Thymus (tissue), 14 donors: Measurements from ENCODE around the gene SERINC4. TPM values are rescaled to one million over a fixed set of nuclear protein-coding genes. Genes with fewer than 3 reads are reported as not detected.
"Not testable (repeated sequence)": the region's sequence is repeated elsewhere in the genome, so short reads cannot be mapped to it uniquely, and the experiment has no call there.

Experiments used
- DNase-seq, 9 donors: peaks; one replicate each; pipeline ENCODE4 v3.0.0-alpha.2; 2013; ENCODE audit warnings: low spot score in 9 of 9, low read depth in 6 of 9, missing footprints in 1 of 9
- H3K27ac ChIP-seq, 2 donors: one replicate each; pipeline ENCODE4 v1.5.1; 2013; ENCODE audit warnings: control low read depth in 1 of 2, low read depth in 1 of 2, low read length in 1 of 2, mild to moderate bottlenecking in 1 of 2, moderate library complexity in 1 of 2
- H3K27me3 ChIP-seq, 2 donors: one replicate each; pipeline ENCODE4 v1.5.1; 2013; ENCODE audit warnings: low read length in 1 of 2; ENCODE audit not compliant: control insufficient read depth in 2 of 2, insufficient read depth in 1 of 2
- H3K36me3 ChIP-seq, 2 donors: one replicate each; pipeline ENCODE4 v1.5.1; 2013; ENCODE audit warnings: low read length in 1 of 2, mild to moderate bottlenecking in 1 of 2, moderate library complexity in 1 of 2; ENCODE audit not compliant: control insufficient read depth in 2 of 2, insufficient read depth in 2 of 2
- H3K4me1 ChIP-seq, 2 donors: one replicate each; pipeline ENCODE4 v1.5.1; 2013; ENCODE audit warnings: low read length in 2 of 2; ENCODE audit not compliant: control insufficient read depth in 2 of 2, insufficient read depth in 2 of 2
- H3K4me3 ChIP-seq, 2 donors: one replicate each; pipeline ENCODE4 v1.5.1; 2013; ENCODE audit warnings: low read length in 2 of 2, control low read depth in 1 of 2, mild to moderate bottlenecking in 1 of 2
- H3K9me3 ChIP-seq, 2 donors: one replicate each; pipeline ENCODE4 v1.5.1; 2013; ENCODE audit warnings: low read length in 1 of 2, mild to moderate bottlenecking in 1 of 2; ENCODE audit not compliant: control insufficient read depth in 2 of 2, insufficient read depth in 1 of 2
- WGBS: extraction: QIAGEN DNeasy Blood & Tissue Kit; methylation state at CpG from one replicate; pipeline ENCODE4 v1.1.7; 2013; 5-methylcytosine and 5-hydroxymethylcytosine counted together
- long read RNA-seq, 10 donors: transcript quantifications; one replicate each; lab custom pipeline, GENCODE V29; 2026
- polyA plus RNA-seq: library from polyadenylated mRNA; stranded (reverse); fragments of 200-250 nt; gene quantifications from one replicate; pipeline ENCODE4 v1.2.3, GENCODE V29; 2013
- total RNA-seq: library from RNA; stranded (reverse); fragments of 120-200 nt; gene quantifications from one replicate; pipeline ENCODE4 v1.2.4, GENCODE V29; 2013
- donor health status: healthy.

Gene SERINC4
- total RNA-seq (0.05 TPM), polyA plus RNA-seq (0.52 TPM)
- long read RNA-seq, donor 1, partial matches to known transcripts, result 22 of 22 reads
- long read RNA-seq, donor 1, other reads (novel, unspliced or antisense), result 0 of 22 reads
- long read RNA-seq, donor 2, result 0 reads
- long read RNA-seq, donor 3, result 0 reads
- long read RNA-seq, donor 4, result 0 reads
- long read RNA-seq, donor 5, result 0 reads
- long read RNA-seq, donor 6, result 0 reads
- long read RNA-seq, donor 7, result 0 reads
- long read RNA-seq, donor 8, result 0 reads
- long read RNA-seq, donor 9, result 0 reads
- long read RNA-seq, donor 10, partial matches to known transcripts, result 162 of 162 reads
- long read RNA-seq, donor 10, other reads (novel, unspliced or antisense), result 0 of 162 reads

- Histone ChIP-seq H3K9me3 (no peaks in the 10 kb centered on the region), H3K27ac (peak within 1 kb of the TSS; percentile 94 to 99), H3K4me3 (peak within 1 kb of the TSS; percentile 82 to 89), H3K36me3 (peaks cover 42 to 61% of the 10 kb centered on the region in 2 donors), H3K4me1 (peaks cover 22% of the 10 kb centered on the region in 2 donors), H3K27me3 (no peaks in the 10 kb centered on the region)
- WGBS, result 97% methylated on average over 8 of the region's 8 CpGs
- DNase-seq, result no peak
These were observed at the start of gene SERINC4 for GRCh38 chr15:43799945-43800285. Gene SERINC4 (minus strand): TSS chr15:43800220. CDS start chr15:43799986, 234 bp downstream.

GRCh38 chr15:43845421-43845820 lies 45.4 kb upstream of the SERINC4 start:
- no peak overlapping the region for H3K27ac ChIP-seq
- no peak overlapping the region for H3K4me3 ChIP-seq
- DNase-seq, result no peak
- H3K36me3 ChIP-seq, result peaks cover 12 to 33% of the 10 kb centered on the region in 2 donors
- H3K27me3 ChIP-seq, result no peaks in the 10 kb centered on the region
- no peaks in the 10 kb centered on the region for H3K9me3 ChIP-seq
- no peaks in the 10 kb centered on the region for H3K4me1 ChIP-seq

DNA sequence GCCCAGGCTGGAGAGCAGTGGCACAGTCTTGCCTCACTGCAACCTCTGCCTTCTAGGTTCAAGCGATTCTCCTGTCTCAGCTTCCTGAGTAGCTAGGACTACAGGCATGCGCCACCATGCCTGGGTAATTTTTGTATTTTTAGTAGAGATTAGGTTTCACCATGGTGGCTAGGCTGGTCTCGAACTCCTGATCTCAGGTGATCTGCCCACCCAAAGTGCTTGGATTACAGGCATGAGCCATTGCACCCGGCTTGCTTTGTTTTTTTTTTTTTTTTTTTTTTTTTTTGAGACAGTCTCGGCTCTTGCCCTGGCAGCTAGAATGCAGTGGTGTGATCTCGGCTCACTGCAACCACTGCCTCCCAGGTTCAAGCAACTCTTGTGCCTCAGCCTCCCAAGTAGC lies 32.5 kb upstream of the SERINC4 start:
- not testable (repeated sequence) for H3K9me3 ChIP-seq, DNase-seq, H3K27ac ChIP-seq, H3K27me3 ChIP-seq, H3K4me1 ChIP-seq, H3K4me3 ChIP-seq
- H3K36me3 ChIP-seq, result peaks cover 7 to 35% of the 10 kb centered on the region in 2 donors
- WGBS, result 96% methylated on average over 6 of the region's 6 CpGs

- H3K4me3 ChIP-seq, DNase-seq, H3K4me1 ChIP-seq, H3K27me3 ChIP-seq, H3K27ac ChIP-seq, H3K9me3 ChIP-seq: not testable (repeated sequence)
- WGBS, result 97% methylated on average over 14 of the region's 14 CpGs
- peaks cover 7 to 28% of the 10 kb centered on the region in 2 donors for H3K36me3 ChIP-seq
These were observed 31.6 kb upstream of the SERINC4 start for GRCh38 chr15:43831519-43832052.

- Histone ChIP-seq H3K4me1 (peaks cover 11 to 17% of the 10 kb centered on the region in 2 donors), H3K36me3 (peaks cover 7 to 21% of the 10 kb centered on the region in 2 donors)
- WGBS, result 96% methylated on average over 9 of the region's 9 CpGs
- H3K27me3 ChIP-seq, H3K4me3 ChIP-seq, H3K9me3 ChIP-seq, H3K27ac ChIP-seq, DNase-seq: not testable (repeated sequence)
These were observed 30.8 kb upstream of the SERINC4 start for GRCh38 chr15:43830691-43831275.

GRCh38 chr15:43829951-43830540 lies 30.0 kb upstream of the SERINC4 start:
- not testable (repeated sequence) for H3K27ac ChIP-seq, H3K9me3 ChIP-seq, H3K27me3 ChIP-seq, H3K4me3 ChIP-seq, DNase-seq
- peaks cover 11 to 19% of the 10 kb centered on the region in 2 donors for H3K4me1 ChIP-seq
- WGBS, result 97% methylated on average over 9 of the region's 9 CpGs
- H3K36me3 ChIP-seq, result peaks cover 3 to 15% of the 10 kb centered on the region in 2 donors

GRCh38 chr15:43828061-43828657 lies 28.1 kb upstream of the SERINC4 start:
- peaks cover 0 to 8% of the 10 kb centered on the region in 2 donors for H3K9me3 ChIP-seq
- no peaks in the 10 kb centered on the region for H3K27me3 ChIP-seq
- peak overlapping the region; percentile 36 to 65 for H3K27ac ChIP-seq
- H3K4me3 ChIP-seq, result peak overlapping the region; percentile 75 to 83
- 63% methylated on average over 6 of the region's 6 CpGs for WGBS
- peak in 4 of 9 donors; percentile 11 to 36 (median 20) for DNase-seq
- H3K36me3 ChIP-seq, result peaks cover 0 to 8% of the 10 kb centered on the region in 2 donors
- peaks cover 20 to 28% of the 10 kb centered on the region in 2 donors for H3K4me1 ChIP-seq

GRCh38 chr15:43826508-43827341 lies 26.7 kb upstream of the SERINC4 start, which contains the start of gene WDR76:
Gene WDR76 (plus strand): TSS chr15:43827002. CDS start chr15:43827033, 31 bp downstream.
- peak in 8 of 9 donors; percentile 25 to 79 (median 50) for DNase-seq
- Histone ChIP-seq H3K36me3 (peaks cover 0 to 6% of the 10 kb centered on the region in 2 donors), H3K9me3 (peaks cover 0 to 8% of the 10 kb centered on the region in 2 donors), H3K27me3 (no peaks in the 10 kb centered on the region), H3K4me3 (peak within 1 kb of the TSS; percentile 75 to 83), H3K27ac (peak within 1 kb of the TSS; percentile 57 to 81), H3K4me1 (peaks cover 21 to 31% of the 10 kb centered on the region in 2 donors)
- 7% methylated on average over 48 of the region's 48 CpGs for WGBS
